ENCODE measurements around the gene KRTAP10-11. TPM values are rescaled to one million over a fixed set of nuclear protein-coding genes. Genes with fewer than 3 reads are reported as not detected.

KRTAP10-11 gene
- total RNA-seq, 1 experiment from 2014 or later: not detected

GRCh38 chr21:44650973-44651675, 4.9 kb downstream of the KRTAP10-11 start:
- Histone ChIP-seq H3K4me2 (ENCODE audit: low read depth, low read length, poor library complexity, severe bottlenecking) (no peak overlapping the region), H3K9me3 (ENCODE audit: low read length) (no peaks in the 10 kb centered on the region), H3K27ac (ENCODE audit: low read length) (no peak overlapping the region), H3K36me3 (ENCODE audit: insufficient read depth, low read length) (no peaks in the 10 kb centered on the region), H3K27me3 (ENCODE audit: low read length) (no peaks in the 10 kb centered on the region), H3K4me1 (ENCODE audit: low read length) (no peaks in the 10 kb centered on the region), H3K79me2 (ENCODE audit: low read length) (no peaks in the 10 kb centered on the region), H2AFZ (ENCODE audit: low read length) (no peak overlapping the region), H3K9ac (ENCODE audit: low read length) (no peak overlapping the region), H3K4me3 (ENCODE audit: low read length) (no peak overlapping the region), H3K9me2 (replicated peaks; ENCODE audit: insufficient read depth, low read length) (no peaks in the 10 kb centered on the region), H4K20me1 (ENCODE audit: insufficient read depth, low read depth, low read length) (no peaks in the 10 kb centered on the region)
- no peak for DNase-seq

DNA sequence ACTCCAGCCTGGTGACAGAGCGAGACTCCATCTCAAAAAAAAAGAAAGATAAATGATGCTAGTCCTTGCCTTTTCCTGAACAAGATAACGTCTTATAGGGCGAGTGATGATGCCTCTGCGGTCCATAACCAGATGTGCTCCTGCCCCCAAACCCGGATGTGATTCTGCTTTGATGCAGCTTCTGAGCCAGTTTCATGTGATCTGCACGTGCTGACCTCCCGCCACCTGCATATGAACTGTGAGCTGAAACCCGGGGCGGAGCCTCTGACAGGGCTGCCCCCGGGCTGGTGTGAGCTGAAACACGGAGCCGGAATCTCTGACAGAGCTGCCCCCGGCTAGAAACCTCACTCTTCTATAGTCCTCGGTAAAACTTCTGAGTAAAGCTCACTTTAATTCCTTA, 6.9 kb downstream of the KRTAP10-11 start:
- H3K4me2 ChIP-seq (ENCODE audit: low read depth, low read length, poor library complexity, severe bottlenecking): no peak overlapping the region
- no peak overlapping the region for H3K27ac ChIP-seq (ENCODE audit: low read length)
- H4K20me1 ChIP-seq (ENCODE audit: insufficient read depth, low read depth, low read length): no peaks in the 10 kb centered on the region
- H3K27me3 ChIP-seq (ENCODE audit: low read length): no peaks in the 10 kb centered on the region
- no peak overlapping the region for H3K9ac ChIP-seq (ENCODE audit: low read length)
- H3K4me3 ChIP-seq (ENCODE audit: low read length): no peak overlapping the region
- no peak overlapping the region for H2AFZ ChIP-seq (ENCODE audit: low read length)
- H3K79me2 ChIP-seq (ENCODE audit: low read length): no peaks in the 10 kb centered on the region
- no peak for DNase-seq
- no peaks in the 10 kb centered on the region for H3K9me2 ChIP-seq (replicated peaks; ENCODE audit: insufficient read depth, low read length)
- no peaks in the 10 kb centered on the region for H3K36me3 ChIP-seq (ENCODE audit: insufficient read depth, low read length)
- H3K4me1 ChIP-seq (ENCODE audit: low read length): no peaks in the 10 kb centered on the region
- no peaks in the 10 kb centered on the region for H3K9me3 ChIP-seq (ENCODE audit: low read length)

DNA sequence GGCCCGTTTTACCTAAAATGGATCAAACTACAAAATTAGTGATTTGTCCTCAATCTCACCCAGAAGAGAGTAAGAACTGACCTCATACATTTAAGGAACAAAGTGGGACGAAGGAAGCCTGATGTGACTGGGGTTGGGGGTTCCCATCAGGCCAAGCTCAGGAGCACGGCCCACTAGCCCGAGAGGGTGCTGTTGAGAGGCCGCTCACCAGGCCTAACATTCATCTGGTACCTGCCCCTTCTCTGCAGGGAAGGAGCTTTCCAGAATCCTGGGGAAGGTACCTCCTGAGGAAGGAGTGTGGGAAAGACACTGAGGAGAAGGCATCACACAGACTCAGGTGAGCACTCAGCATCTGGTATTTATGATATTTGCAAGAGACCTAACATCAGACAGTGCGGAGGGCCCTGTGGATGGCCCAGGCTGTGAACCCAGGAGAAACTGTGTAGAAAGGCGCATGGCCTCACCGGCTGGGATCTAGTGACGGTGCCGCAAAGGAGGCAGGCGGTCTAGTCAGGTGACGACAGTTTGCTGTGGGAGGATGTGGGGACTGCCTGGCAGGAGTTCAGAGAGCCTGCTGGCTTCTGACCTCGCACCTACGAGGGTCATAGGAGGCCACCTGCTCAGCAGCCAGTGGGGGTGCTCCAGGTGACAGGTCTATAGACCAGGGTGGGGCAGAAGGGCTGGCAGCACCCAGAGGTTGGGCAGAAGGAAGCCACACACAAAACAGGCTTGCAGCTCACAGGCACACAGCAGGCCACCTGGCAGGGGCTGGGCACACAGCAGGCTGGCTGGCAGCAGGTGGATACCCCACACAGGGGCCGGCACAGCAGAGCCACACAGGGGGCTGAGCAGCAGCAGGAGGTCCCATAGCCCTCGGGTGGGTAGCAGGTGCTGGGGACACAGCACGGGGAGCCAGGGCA, 7.7 kb downstream of the KRTAP10-11 start:
- no peaks in the 10 kb centered on the region for H3K9me3 ChIP-seq (ENCODE audit: low read length)
- no peak overlapping the region for H2AFZ ChIP-seq (ENCODE audit: low read length)
- no peaks in the 10 kb centered on the region for H3K4me1 ChIP-seq (ENCODE audit: low read length)
- DNase-seq: no peak
- H3K4me2 ChIP-seq (ENCODE audit: low read depth, low read length, poor library complexity, severe bottlenecking): no peak overlapping the region
- no peaks in the 10 kb centered on the region for H3K27me3 ChIP-seq (ENCODE audit: low read length)
- H3K4me3 ChIP-seq (ENCODE audit: low read length): no peak overlapping the region
- no peaks in the 10 kb centered on the region for H3K36me3 ChIP-seq (ENCODE audit: insufficient read depth, low read length)
- H3K9me2 ChIP-seq (replicated peaks; ENCODE audit: insufficient read depth, low read length): no peaks in the 10 kb centered on the region
- no peak overlapping the region for H3K9ac ChIP-seq (ENCODE audit: low read length)
- H4K20me1 ChIP-seq (ENCODE audit: insufficient read depth, low read depth, low read length): no peaks in the 10 kb centered on the region
- H3K79me2 ChIP-seq (ENCODE audit: low read length): no peaks in the 10 kb centered on the region
- H3K27ac ChIP-seq (ENCODE audit: low read length): no peak overlapping the region

GRCh38 chr21:44654576-44655175, 8.5 kb downstream of the KRTAP10-11 start, which contains the start of gene KRTAP12-4:
KRTAP12-4 (minus strand) TSS chr21:44654659; CDS start chr21:44654614, 45 bp downstream.
- Histone ChIP-seq H3K4me3 (ENCODE audit: low read length) (no peak within 1 kb of the TSS), H3K27ac (ENCODE audit: low read length) (no peak within 1 kb of the TSS), H2AFZ (ENCODE audit: low read length) (no peak within 1 kb of the TSS), H3K79me2 (ENCODE audit: low read length) (no peaks in the 10 kb centered on the region), H3K9ac (ENCODE audit: low read length) (no peak within 1 kb of the TSS), H3K4me1 (ENCODE audit: low read length) (no peaks in the 10 kb centered on the region), H3K36me3 (ENCODE audit: insufficient read depth, low read length) (no peaks in the 10 kb centered on the region), H4K20me1 (ENCODE audit: insufficient read depth, low read depth, low read length) (no peaks in the 10 kb centered on the region), H3K9me3 (ENCODE audit: low read length) (no peaks in the 10 kb centered on the region), H3K9me2 (replicated peaks; ENCODE audit: insufficient read depth, low read length) (no peaks in the 10 kb centered on the region), H3K27me3 (ENCODE audit: low read length) (no peaks in the 10 kb centered on the region), H3K4me2 (ENCODE audit: low read depth, low read length, poor library complexity, severe bottlenecking) (no peak within 1 kb of the TSS)
- no peak for DNase-seq

- H3K9ac ChIP-seq (ENCODE audit: low read length): no peak overlapping the region
- no peak overlapping the region for H2AFZ ChIP-seq (ENCODE audit: low read length)
- H3K4me3 ChIP-seq (ENCODE audit: low read length): no peak overlapping the region
- no peaks in the 10 kb centered on the region for H4K20me1 ChIP-seq (ENCODE audit: insufficient read depth, low read depth, low read length)
- no peaks in the 10 kb centered on the region for H3K36me3 ChIP-seq (ENCODE audit: insufficient read depth, low read length)
- H3K9me2 ChIP-seq (replicated peaks; ENCODE audit: insufficient read depth, low read length): no peaks in the 10 kb centered on the region
- no peaks in the 10 kb centered on the region for H3K79me2 ChIP-seq (ENCODE audit: low read length)
- no peak overlapping the region for H3K4me2 ChIP-seq (ENCODE audit: low read depth, low read length, poor library complexity, severe bottlenecking)
- no peaks in the 10 kb centered on the region for H3K9me3 ChIP-seq (ENCODE audit: low read length)
- no peak for DNase-seq
- no peaks in the 10 kb centered on the region for H3K4me1 ChIP-seq (ENCODE audit: low read length)
- H3K27ac ChIP-seq (ENCODE audit: low read length): no peak overlapping the region
- no peaks in the 10 kb centered on the region for H3K27me3 ChIP-seq (ENCODE audit: low read length)
Measured at GRCh38 chr21:44656868-44657267, 10.7 kb downstream of the KRTAP10-11 start.

DNA sequence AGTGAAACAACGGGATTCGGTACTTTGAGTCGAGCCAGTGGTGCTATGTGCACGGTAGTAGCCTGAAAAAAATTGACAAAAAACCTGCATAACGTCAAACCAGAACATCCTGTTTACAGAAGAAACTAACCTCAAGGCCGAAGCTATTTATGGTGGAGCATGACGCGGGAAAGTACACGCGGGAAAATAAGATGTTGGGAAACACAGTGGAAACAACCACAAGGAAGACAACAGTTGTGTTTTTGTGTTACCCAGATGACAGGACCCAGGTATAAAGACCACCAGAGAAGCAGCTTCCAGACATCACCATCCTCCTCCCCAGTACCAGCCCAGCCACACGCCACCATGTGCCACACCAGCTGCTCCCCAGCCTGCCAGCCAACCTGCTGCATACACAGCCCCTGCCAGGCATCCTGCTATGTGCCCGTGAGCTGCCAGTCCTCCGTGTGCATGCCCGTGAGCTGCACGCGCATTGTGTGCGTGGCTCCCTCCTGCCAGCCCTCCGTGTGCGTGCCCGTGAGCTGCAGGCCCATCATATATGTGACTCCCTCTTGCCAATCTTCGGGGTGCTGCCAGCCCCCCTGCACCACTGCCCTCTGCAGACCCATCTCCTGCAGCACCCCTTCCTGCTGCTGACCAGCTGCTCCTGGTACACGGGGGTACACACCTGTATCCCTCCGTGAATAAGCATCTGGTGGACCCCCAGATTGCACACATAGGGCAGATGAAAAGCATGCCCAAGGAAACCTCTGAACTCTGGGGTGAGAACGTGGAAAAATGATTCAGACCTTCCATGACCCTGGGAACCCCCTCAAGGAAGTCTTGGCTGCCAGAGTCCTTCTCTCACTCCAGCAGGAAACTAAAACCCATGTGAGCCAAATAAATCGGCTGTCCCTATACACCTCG, 11.7 kb downstream of the KRTAP10-11 start, which contains the start of gene KRTAP12-3:
Gene KRTAP12-3, plus strand, starts transcription at position 298 of the 906 bp plus-strand sequence. Its CDS starts 48 bp downstream, at position 346.
- H2AFZ ChIP-seq (ENCODE audit: low read length): no peak within 1 kb of the TSS
- DNase-seq: no peak
- no peak within 1 kb of the TSS for H3K4me3 ChIP-seq (ENCODE audit: low read length)
- no peak within 1 kb of the TSS for H3K4me2 ChIP-seq (ENCODE audit: low read depth, low read length, poor library complexity, severe bottlenecking)
- H3K27ac ChIP-seq (ENCODE audit: low read length): no peak within 1 kb of the TSS
- no peak within 1 kb of the TSS for H3K9ac ChIP-seq (ENCODE audit: low read length)
- no peaks in the 10 kb centered on the region for H4K20me1 ChIP-seq (ENCODE audit: insufficient read depth, low read depth, low read length)
- H3K79me2 ChIP-seq (ENCODE audit: low read length): no peaks in the 10 kb centered on the region
- no peaks in the 10 kb centered on the region for H3K27me3 ChIP-seq (ENCODE audit: low read length)
- H3K9me2 ChIP-seq (replicated peaks; ENCODE audit: insufficient read depth, low read length): no peaks in the 10 kb centered on the region
- H3K4me1 ChIP-seq (ENCODE audit: low read length): no peaks in the 10 kb centered on the region
- no peaks in the 10 kb centered on the region for H3K9me3 ChIP-seq (ENCODE audit: low read length)
- no peaks in the 10 kb centered on the region for H3K36me3 ChIP-seq (ENCODE audit: insufficient read depth, low read length)

DNA sequence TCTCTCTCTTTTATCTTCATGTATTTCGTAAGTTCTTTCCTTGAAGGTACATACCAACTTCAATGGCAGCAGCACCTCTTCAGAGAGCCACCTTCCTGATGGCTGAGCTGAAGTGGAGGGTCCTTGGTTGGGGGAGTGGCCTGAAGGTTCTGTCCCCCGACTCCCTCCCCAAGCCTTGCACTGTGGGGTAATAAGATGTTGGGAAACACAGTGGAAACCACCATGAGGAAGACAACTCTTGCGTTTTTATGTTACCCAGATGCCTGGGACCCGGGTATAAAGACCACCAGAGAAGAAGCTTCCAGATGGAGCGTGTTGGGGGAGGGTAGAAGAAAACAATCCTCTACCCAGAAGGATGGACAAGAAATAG, 12.3 kb downstream of the KRTAP10-11 start:
- no peak for DNase-seq
- Histone ChIP-seq H3K27me3 (ENCODE audit: low read length) (no peaks in the 10 kb centered on the region), H3K9me2 (replicated peaks; ENCODE audit: insufficient read depth, low read length) (no peaks in the 10 kb centered on the region), H3K4me2 (ENCODE audit: low read depth, low read length, poor library complexity, severe bottlenecking) (no peak overlapping the region), H3K27ac (ENCODE audit: low read length) (no peak overlapping the region), H3K36me3 (ENCODE audit: insufficient read depth, low read length) (no peaks in the 10 kb centered on the region), H2AFZ (ENCODE audit: low read length) (no peak overlapping the region), H3K9me3 (ENCODE audit: low read length) (0 out of 2 replicates have a peak, but pooled peaks cover 4% of the 10 kb centered on the region), H4K20me1 (ENCODE audit: insufficient read depth, low read depth, low read length) (no peaks in the 10 kb centered on the region), H3K79me2 (ENCODE audit: low read length) (no peaks in the 10 kb centered on the region), H3K4me1 (ENCODE audit: low read length) (no peaks in the 10 kb centered on the region), H3K4me3 (ENCODE audit: low read length) (no peak overlapping the region), H3K9ac (ENCODE audit: low read length) (no peak overlapping the region)

Measured in Karpas-422 (cell line).